HCT116 (cell line): ENCODE data around the gene ZNF276. TPM values are rescaled to one million over a fixed set of nuclear protein-coding genes. Genes with fewer than 3 reads are reported as not detected.

ENCODE experiments used
- ATAC-seq: fragments of 200-7000 bp; cut with Tn5 transposase; 2 replicates; pipeline ENCODE4 v1.9.1; 2020; ENCODE audit warnings: mild to moderate bottlenecking, moderate library complexity
- BruUV-seq: library from RNA; stranded (reverse); fragments of 400-500 nt; replicated peaks from 2 replicates; lab custom pipeline; 2021; lab: Mats Ljungman, UMichigan
- CTCF ChIA-PET: fragments of 300-600 bp; sonication (Branson Sonifier 250); formaldehyde crosslinking; loops from one replicate; lab custom pipeline; 2021; ENCODE audit warnings: antibody characterized with exemption; lab: Charles Lee
- POLR2A ChIA-PET: fragments of 300-600, 350-600 bp; sonication (Branson Sonifier 250); formaldehyde crosslinking; loops from one replicate; lab custom pipeline; 2021; ENCODE audit warnings: antibody characterized with exemption; lab: Charles Lee
- RAD21 ChIA-PET, 2 experiments: fragments of 300-600 bp; sonication (Branson Sonifier 250); formaldehyde crosslinking; loops; one replicate each; lab custom pipeline; 2023; ENCODE audit warnings: low total read pairs in 2 of 2; ENCODE audit not compliant: uncharacterized antibody in 2 of 2, unreplicated experiment in 2 of 2, low non-redundant PET in 1 of 2; lab: Charles Lee
- DNase-seq: peaks from one replicate; pipeline ENCODE4 v3.0.0-alpha.2; 2010; ENCODE audit warnings: low read depth, low spot score
- H2AFZ ChIP-seq: fragments of 200-600 bp; shearing (Covaris generic), sonication (generic); 2 replicates; pipeline ENCODE4 v1.6.1; 2017; ENCODE audit warnings: low read depth, mixed run types, mixed read lengths, antibody characterized with exemption, low read length; ENCODE audit not compliant: poor library complexity, severe bottlenecking
- H3K27ac ChIP-seq: 2 replicates; pipeline ENCODE4 v1.5.1; 2012; ENCODE audit warnings: low read depth, low read length
- H3K27me3 ChIP-seq: fragments of 200-600 bp; sonication (generic); 2 replicates; pipeline ENCODE4 v1.6.1; 2016; ENCODE audit warnings: mixed run types, low read length, mixed read lengths; ENCODE audit not compliant: insufficient read depth
- H3K36me3 ChIP-seq, 2 experiments: fragments of 200-500 bp in 1 of 2; fragments of 200-600 bp in 1 of 2; sonication (Bioruptor generic) in 1 of 2; sonication (generic) in 1 of 2; 2 replicates each; pipeline versions ENCODE4 v1.5.1 to v1.6.1; 2014 to 2016; ENCODE audit warnings: low read length in 2 of 2, inconsistent platforms in 1 of 2, mixed read lengths in 1 of 2, mixed run types in 1 of 2; ENCODE audit not compliant: insufficient read depth in 2 of 2, control insufficient read depth in 1 of 2
- H3K4me1 ChIP-seq, 2 experiments: fragments of 200-600 bp in 1 of 2; sonication (generic) in 1 of 2; 2 replicates each; pipeline versions ENCODE4 v1.5.1 to v1.6.1; 2012 to 2017; ENCODE audit warnings: low read length in 2 of 2, inconsistent platforms in 1 of 2, mild to moderate bottlenecking in 1 of 2, mixed read lengths in 1 of 2, mixed run types in 1 of 2, moderate library complexity in 1 of 2; ENCODE audit not compliant: insufficient read depth in 2 of 2, control insufficient read depth in 1 of 2
- H3K4me2 ChIP-seq: fragments of 200-600 bp; sonication (generic); 2 replicates; pipeline ENCODE4 v1.6.1; 2017; ENCODE audit warnings: mixed run types, low read length, mixed read lengths
- H3K4me3 ChIP-seq, 2 experiments: fragments of 200-600 bp in 1 of 2; sonication (generic) in 1 of 2; replicated peaks in 1 of 2; 2 replicates each; pipeline ENCODE4 v1.5.1; 2011 to 2016; ENCODE audit warnings: low read length in 2 of 2, control low read depth in 1 of 2, low read depth in 1 of 2, mild to moderate bottlenecking in 1 of 2, mixed read lengths in 1 of 2, mixed run types in 1 of 2
- H3K79me2 ChIP-seq: fragments of 200-600 bp; sonication (generic); 2 replicates; pipeline ENCODE4 v1.6.1; 2017; ENCODE audit warnings: mild to moderate bottlenecking, mixed run types, low read length, moderate library complexity, mixed read lengths; ENCODE audit not compliant: insufficient read depth
- H3K9ac ChIP-seq: fragments of 200-600 bp; sonication (generic); 2 replicates; pipeline ENCODE4 v1.6.1; 2016; ENCODE audit warnings: low read length, mixed read lengths
- H3K9me2 ChIP-seq: fragments of 200-600 bp; sonication (generic), shearing (Covaris generic); 2 replicates; pipeline ENCODE4 v1.6.1; 2017; ENCODE audit warnings: mixed run types, mild to moderate bottlenecking, moderate library complexity; ENCODE audit not compliant: insufficient read depth
- H3K9me3 ChIP-seq, 2 experiments: fragments of 200-500 bp in 1 of 2; fragments of 200-600 bp in 1 of 2; sonication (Bioruptor generic) in 1 of 2; sonication (generic) in 1 of 2; 2 replicates each; pipeline ENCODE4 v1.6.1; 2014 to 2017; ENCODE audit warnings: low read length in 2 of 2, mixed read lengths in 2 of 2, inconsistent platforms in 1 of 2, low read depth in 1 of 2, mild to moderate bottlenecking in 1 of 2, mixed run types in 1 of 2, moderate library complexity in 1 of 2; ENCODE audit not compliant: control insufficient read depth in 1 of 2, insufficient read depth in 1 of 2
- H4K20me1 ChIP-seq: fragments of 200-600 bp; sonication (generic), shearing (Covaris generic); 2 replicates; pipeline ENCODE4 v1.6.1; 2017; ENCODE audit warnings: mixed run types, mild to moderate bottlenecking, moderate library complexity; ENCODE audit not compliant: insufficient read depth
- CTCF ChIP-seq, 3 experiments: fragments of 200-600 bp in 1 of 3; sonication (generic) in 1 of 3; IDR thresholded peaks in 2 of 3; conservative IDR thresholded peaks in 1 of 3; 2 replicates each; pipeline ENCODE4 v1.5.1; 2012 to 2017; ENCODE audit warnings: low read depth in 2 of 3, low read length in 2 of 3, antibody characterized with exemption in 1 of 3, borderline replicate concordance in 1 of 3, control low read depth in 1 of 3, mild to moderate bottlenecking in 1 of 3, mixed read lengths in 1 of 3, mixed run types in 1 of 3, moderate library complexity in 1 of 3; ENCODE audit not compliant: insufficient read depth in 1 of 3
- SIN3A ChIP-seq: IDR thresholded peaks from 2 replicates; pipeline ENCODE4 v1.6.1; 2012; ENCODE audit warnings: low read depth
- ZBTB33 ChIP-seq: IDR thresholded peaks from 2 replicates; pipeline ENCODE4 v1.6.1; 2011; ENCODE audit warnings: mild to moderate bottlenecking, low read length, moderate library complexity; ENCODE audit not compliant: insufficient replicate concordance; ENCODE audit errors: extremely low read depth
- intact Hi-C: fragments of 100-400 bp; cut with micrococcal nuclease; formaldehyde crosslinking; loops from 2 replicates; pipeline ENCODE4 v1.10.0; 2022
- total RNA-seq: library from RNA; stranded (reverse); gene quantifications from one replicate; pipeline ENCODE4 v1.2.1, GENCODE V29; 2021; ENCODE audit not compliant: unreplicated experiment
- TF ChIP-seq, protein P1 (sequence below): IDR thresholded peaks from 2 replicates; pipeline ENCODE4 v1.6.1; 2012

ZNF276 gene
- total RNA-seq, 1 experiment from 2014 or later = 49.9 TPM

DNA sequence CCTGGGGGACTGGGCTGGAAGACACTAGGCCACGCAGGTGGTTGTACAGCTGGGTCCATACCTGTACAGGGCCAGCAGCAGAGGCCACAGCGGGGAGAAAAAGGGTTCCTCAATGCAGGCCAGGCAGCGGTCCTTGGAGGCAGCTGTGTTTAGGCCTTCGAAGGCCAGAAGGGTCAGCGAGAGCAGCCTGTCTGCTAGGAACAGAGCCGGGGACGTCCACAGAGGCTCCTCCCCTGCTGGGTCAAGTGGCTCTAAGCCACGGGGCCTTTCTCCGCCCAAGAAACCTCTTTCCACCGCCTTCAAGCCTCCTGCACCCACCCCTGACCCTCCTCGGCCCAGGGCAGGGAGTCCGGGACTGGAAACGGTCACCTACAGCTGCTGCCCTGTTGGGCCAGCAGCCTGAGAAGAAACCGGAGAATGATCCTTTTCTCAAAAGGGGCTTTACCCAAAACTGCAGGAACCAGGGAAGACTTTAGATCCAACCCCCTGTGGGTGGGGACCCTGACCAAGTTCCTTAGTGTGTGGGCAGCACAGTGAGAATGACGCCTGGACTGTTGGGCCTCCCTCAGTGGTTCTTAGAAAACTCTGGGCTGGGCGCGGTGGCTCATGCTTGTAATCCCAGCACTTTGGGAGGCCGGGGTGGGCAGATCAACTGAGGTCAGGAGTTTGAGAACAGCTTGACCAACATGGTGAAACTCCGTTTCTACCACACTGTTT lies 11.5 kb upstream of the ZNF276 start:
- POLR2A ChIA-PET = interaction anchor here (3.2 kb wide), 1 partner anchor 10 kb away, joined by 12 read pairs; the partner anchor contains the start of gene VPS9D1
- ATAC-seq = no peak
- H4K20me1 ChIP-seq = no peaks in the 10 kb centered on the region
- H3K4me2 ChIP-seq = no peak overlapping the region
- TF ChIP-seq CTCF (IDR thresholded peaks at IDR 0.05 in 2 of 3, conservative IDR thresholded peaks at IDR 0.05 in 1 of 3; ENCODE audit: borderline replicate concordance in 1 of 3, insufficient read depth in 1 of 3, low read depth in 2 of 3, low read length in 2 of 3) (no peak), ZBTB33 (no peak), SIN3A (no peak)
- TF ChIP-seq, protein P1, sequence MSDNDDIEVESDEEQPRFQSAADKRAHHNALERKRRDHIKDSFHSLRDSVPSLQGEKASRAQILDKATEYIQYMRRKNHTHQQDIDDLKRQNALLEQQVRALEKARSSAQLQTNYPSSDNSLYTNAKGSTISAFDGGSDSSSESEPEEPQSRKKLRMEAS = no peak
- CTCF ChIA-PET = interaction anchor here (1.8 kb wide), 1 partner anchor 10 kb away, joined by 6 read pairs; no protein-coding TSS in a partner anchor
- RAD21 ChIA-PET = no interaction called here
- peaks cover 5 to 13% of the 10 kb centered on the region in 2 experiments for H3K36me3 ChIP-seq
- H3K9me3 ChIP-seq = no peaks in the 10 kb centered on the region
- no peaks in the 10 kb centered on the region for H3K27me3 ChIP-seq
- no TSS peak for BruUV-seq
- no peak for DNase-seq
- intact Hi-C loops = no loop called here
- H3K9ac ChIP-seq = no peak overlapping the region
- no peak overlapping the region for H2AFZ ChIP-seq
- no peaks in the 10 kb centered on the region for H3K9me2 ChIP-seq
- H3K4me1 ChIP-seq = peaks cover 6 to 36% of the 10 kb centered on the region in 2 experiments; a peak in 3 of 4 replicates
- no peak overlapping the region for H3K4me3 ChIP-seq
- peaks cover 31% of the 10 kb centered on the region for H3K79me2 ChIP-seq
- H3K27ac ChIP-seq = no peak overlapping the region
